Kasumi-1 (cell line): Measurements from ENCODE around the gene FHL2.
"Not testable (repeated sequence)": the region's sequence is repeated elsewhere in the genome, so short reads cannot be mapped to it uniquely, and the experiment has no call there.

Experiments
- DNase-seq, 2 experiments: peaks; one replicate each; lab custom pipeline; 2025; lab: John Stamatoyannopoulos, UW

Gene FHL2

DNA sequence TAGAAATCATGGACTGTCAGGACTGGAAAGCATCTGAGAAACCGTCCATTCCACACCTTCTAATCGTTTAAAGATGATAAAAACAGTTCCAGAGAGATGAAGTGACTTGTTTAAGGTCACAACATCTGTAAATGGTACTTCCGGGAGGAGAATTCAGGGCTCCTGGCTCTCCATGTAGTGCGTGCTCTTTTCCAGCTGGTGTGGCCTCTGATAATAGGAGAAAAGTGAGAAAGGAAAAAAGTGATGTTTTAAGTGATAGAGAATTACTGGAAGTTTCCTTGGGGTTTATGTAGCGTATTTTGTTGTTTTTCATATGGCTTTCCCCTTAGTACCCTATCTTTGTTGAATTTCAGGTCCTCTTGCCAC, 60.8 kb downstream of the FHL2 start:
- peak in 1 of 2 experiments; percentile 28 for DNase-seq

DNA sequence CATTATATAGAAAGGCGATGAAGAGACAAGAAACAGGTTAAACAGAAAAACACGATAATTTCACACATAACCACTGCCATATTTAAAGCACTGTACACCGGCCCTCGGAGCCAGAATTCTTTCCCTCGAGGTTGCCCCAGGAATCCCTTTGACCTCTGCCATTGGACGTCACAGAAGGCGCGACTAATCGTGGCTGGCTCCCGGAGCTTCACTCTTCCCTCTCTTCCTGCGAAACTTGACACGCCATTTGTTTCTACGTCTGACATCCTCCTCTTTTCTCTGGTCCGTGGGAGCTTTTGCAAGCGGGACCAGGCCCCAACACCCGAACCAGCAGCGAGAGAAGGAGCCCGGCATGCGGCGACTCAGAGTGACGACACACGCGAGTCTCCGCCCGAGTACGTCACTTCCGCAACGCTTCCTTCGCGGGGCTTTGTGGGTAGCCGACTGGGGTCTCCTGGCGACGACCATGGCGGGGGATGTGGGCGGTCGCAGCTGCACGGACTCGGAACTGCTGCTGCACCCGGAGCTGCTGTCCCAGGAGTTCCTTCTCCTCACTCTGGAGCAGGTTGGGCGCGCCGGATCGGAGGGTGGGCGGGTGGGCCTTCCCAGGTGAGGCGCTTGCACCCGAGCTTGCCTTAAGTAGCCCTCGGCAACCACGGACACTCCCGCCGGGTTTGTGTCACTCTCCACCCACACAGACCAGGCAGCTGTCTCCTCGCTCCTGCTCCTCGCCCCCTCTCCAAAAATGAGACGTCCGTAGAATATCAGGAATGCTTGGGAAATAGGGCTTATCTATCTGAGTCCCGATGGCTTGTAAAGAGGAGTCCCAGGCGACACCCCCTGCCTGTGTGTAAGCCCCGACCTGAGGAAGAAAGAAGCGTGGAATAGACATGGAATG, 61.5 kb downstream of the FHL2 start, which contains the start of gene C2orf49:
TSS of gene C2orf49 (plus strand) at position 419 of the 898 bp plus-strand sequence. CDS start at position 467, 48 bp downstream.
- DNase-seq = peak; percentile 83

- no peak for DNase-seq
These were observed 62.1 kb downstream of the FHL2 start for GRCh38 chr2:105336786-105337121.

GRCh38 chr2:105335469-105335868, 63.4 kb downstream of the FHL2 start:
- DNase-seq = no peak

GRCh38 chr2:105334211-105334610, 64.6 kb downstream of the FHL2 start:
- DNase-seq = no peak

DNA sequence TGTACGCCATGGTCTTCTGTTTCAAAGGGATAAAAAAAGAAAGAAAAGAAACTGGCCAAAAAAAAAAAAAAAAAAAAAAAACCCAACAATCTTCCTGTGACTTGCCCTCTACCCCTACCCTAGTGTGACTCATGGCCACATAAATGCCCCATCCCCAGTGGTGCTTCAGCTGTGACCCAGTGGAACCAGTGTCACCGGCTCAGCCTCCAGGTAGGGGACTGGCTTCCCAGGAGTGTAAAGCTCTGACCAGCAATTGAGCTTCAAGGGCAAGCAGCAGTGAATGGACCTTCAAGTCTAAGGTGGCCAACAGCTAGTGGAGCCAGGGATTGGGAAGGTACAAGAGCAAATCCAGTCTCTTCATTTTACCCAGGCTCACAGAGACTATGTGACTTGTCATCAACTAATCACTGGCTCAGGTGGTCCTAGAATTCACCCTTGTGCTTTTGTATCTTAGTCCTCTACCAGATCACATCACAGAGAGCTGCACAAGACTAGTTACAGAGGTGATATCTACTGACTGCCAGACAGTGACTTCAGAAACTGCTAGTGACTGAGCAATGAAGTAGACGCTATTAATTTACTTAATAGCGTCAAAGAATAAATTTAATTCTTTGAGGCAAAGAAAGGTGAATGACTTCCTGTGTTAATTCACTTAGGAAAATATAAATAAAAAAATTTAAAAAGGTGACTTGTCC, 68.0 kb downstream of the FHL2 start:
- no peak for DNase-seq

DNA sequence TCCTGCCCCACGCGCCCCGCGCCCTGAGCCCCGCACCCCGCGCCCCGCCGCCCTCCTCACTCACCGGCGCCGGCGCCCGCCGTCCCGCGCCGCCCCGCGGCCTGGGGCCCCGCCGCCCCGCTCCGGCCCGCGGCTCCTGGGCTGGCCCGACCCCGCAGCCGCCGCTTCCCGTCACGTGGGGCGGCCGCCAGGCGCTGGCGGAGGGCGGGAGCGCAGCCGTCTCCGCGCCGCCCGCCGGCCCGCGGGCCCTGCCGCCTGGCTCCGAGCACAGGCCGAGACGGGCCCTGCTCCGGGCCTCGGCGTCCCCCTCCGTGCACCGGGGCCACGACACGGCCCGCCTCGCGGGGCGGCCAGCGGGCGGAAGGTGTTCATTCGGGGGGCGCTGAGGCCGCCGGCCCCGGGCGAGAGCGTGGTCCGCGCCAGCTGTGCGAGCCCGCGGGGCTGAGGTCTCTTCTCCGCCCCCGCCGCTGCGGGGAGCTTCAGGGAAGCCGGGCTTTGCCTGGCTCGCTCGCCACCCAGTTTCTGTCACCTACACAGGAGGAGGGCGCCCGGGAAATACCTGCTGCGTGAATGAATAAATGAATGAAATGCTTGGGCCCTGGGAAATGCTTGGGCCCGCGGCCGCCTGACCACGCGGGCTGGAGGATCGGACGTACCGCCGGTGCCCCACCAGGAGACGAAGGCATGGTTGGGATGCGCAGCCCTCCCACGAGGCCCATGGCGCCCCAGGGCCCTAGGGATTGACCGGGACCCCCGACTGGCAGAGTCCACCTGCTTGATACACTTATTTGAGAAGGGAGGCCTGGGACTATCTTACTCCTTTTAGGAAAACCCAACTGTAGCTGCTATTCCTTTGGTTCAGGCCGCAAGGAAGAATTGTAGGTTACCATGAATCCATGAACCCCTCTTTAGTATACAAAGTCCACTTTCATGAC, 69.0 kb downstream of the FHL2 start, which contains the start of gene TGFBRAP1:
TSS of gene TGFBRAP1 (minus strand) at position 175 of the 935 bp plus-strand sequence. CDS start 21,434 bp downstream, outside the sequence.
- peak; percentile 8 to 23 for DNase-seq

- DNase-seq = peak in 1 of 2 experiments; percentile 12
These were observed 69.7 kb downstream of the FHL2 start for GRCh38 chr2:105329197-105329554.

GRCh38 chr2:105328281-105329196, 70.3 kb downstream of the FHL2 start:
- DNase-seq = peak; percentile 28 to 30

GRCh38 chr2:105327690-105328089, 71.2 kb downstream of the FHL2 start:
- no peak for DNase-seq

- DNase-seq = not testable (repeated sequence)
These were observed 71.6 kb downstream of the FHL2 start for GRCh38 chr2:105327271-105327670.

- DNase-seq = peak; percentile 85 to 91
These were observed 73.4 kb downstream of the FHL2 start for GRCh38 chr2:105325389-105325963.

GRCh38 chr2:105324732-105325131, 74.1 kb downstream of the FHL2 start:
- no peak for DNase-seq

GRCh38 chr2:105324101-105324500, 74.8 kb downstream of the FHL2 start:
- DNase-seq = peak; percentile 45 to 54

GRCh38 chr2:105323111-105323510, 75.7 kb downstream of the FHL2 start:
- DNase-seq = no peak

- no peak for DNase-seq
These were observed 76.8 kb downstream of the FHL2 start for GRCh38 chr2:105321875-105322646.

GRCh38 chr2:105320651-105321215, 78.1 kb downstream of the FHL2 start:
- DNase-seq = no peak

DNA sequence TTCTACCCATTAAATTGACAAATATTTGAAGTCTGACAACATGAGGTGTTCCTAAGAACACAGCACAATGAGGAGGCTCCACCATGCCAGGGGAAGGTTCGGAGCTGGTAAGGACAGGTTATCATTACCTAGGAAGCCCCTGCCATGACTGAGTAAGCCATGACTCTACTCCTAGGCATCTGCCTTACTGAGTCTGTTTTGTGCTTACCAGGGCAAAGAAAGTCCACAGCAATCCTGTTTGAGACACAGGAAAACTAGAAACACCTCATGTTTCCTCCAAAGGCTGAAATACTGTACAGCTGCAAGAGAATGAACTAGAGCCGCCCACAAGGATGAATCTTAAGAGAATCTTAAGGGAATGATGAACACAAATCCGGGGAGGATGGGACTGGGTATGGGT, 80.9 kb downstream of the FHL2 start:
- DNase-seq = no peak

GRCh38 chr2:105315314-105315713, 83.5 kb downstream of the FHL2 start:
- DNase-seq = no peak
